ENCODE data around the gene ACKR3. TPM values are rescaled to one million over a fixed set of nuclear protein-coding genes. Genes with fewer than 3 reads are reported as not detected.

Gene ACKR3
- polyA plus RNA-seq (ENCODE audit: low read depth in 6 of 6): 1 to 10 TPM in 5 of 6 donors, under 1 TPM in 1; 0.28 to 3.4 (median 2.0) TPM

GRCh38 chr2:236569573-236569973 lies at the start of gene ACKR3:
TSS of gene ACKR3 (plus strand) at chr2:236569825. CDS start at chr2:236580466, 10,641 bp downstream.
- H3K4me3 Mint-ChIP-seq: peak within 1 kb of the TSS; percentile 84 to 94 (median 90)
- DNase-seq (peak; percentile 77), ATAC-seq (ENCODE audit: low read depth in 2 of 2) (peak; percentile 92)
- peak within 1 kb of the TSS in 5 of 6 donors; percentile 61 to 91 (median 86) for H3K27ac Mint-ChIP-seq
- H3K9me3 Mint-ChIP-seq: no peaks in the 10 kb centered on the region
- H3K27me3 Mint-ChIP-seq: peaks cover 0 to 8% (median 0%) of the 10 kb centered on the region in 3 donors
- no peaks in the 10 kb centered on the region for H3K36me3 Mint-ChIP-seq
- peaks cover 18 to 43% (median 27%) of the 10 kb centered on the region in 3 donors for H3K4me1 Mint-ChIP-seq

- Mint-ChIP-seq H3K27ac (peak overlapping the region in 2 of 6 donors; percentile 18 to 88), H3K27me3 (peaks cover 3 to 23% (median 13%) of the 10 kb centered on the region in 3 donors), H3K9me3 (no peaks in the 10 kb centered on the region), H3K36me3 (no peaks in the 10 kb centered on the region), H3K4me3 (no peak overlapping the region), H3K4me1 (peaks cover 0 to 16% (median 15%) of the 10 kb centered on the region in 3 donors)
- ATAC-seq (ENCODE audit: low read depth in 2 of 2) (no peak), DNase-seq (no peak)
These were observed 48.1 kb upstream of the ACKR3 start for GRCh38 chr2:236521556-236521955.

GRCh38 chr2:236523249-236523648 lies 46.4 kb upstream of the ACKR3 start:
- Mint-ChIP-seq H3K36me3 (no peaks in the 10 kb centered on the region), H3K27ac (no peak overlapping the region), H3K27me3 (peaks cover 3 to 23% (median 13%) of the 10 kb centered on the region in 3 donors), H3K4me3 (no peak overlapping the region), H3K9me3 (no peaks in the 10 kb centered on the region), H3K4me1 (peaks cover 0 to 8% (median 7%) of the 10 kb centered on the region in 3 donors)
- DNase-seq (no peak), ATAC-seq (ENCODE audit: low read depth in 2 of 2) (no peak)

GRCh38 chr2:236525411-236525997 lies 44.1 kb upstream of the ACKR3 start:
- Mint-ChIP-seq H3K27ac (peak overlapping the region in 1 of 6 donors; percentile 2), H3K36me3 (no peaks in the 10 kb centered on the region), H3K4me1 (peaks cover 0 to 7% (median 0%) of the 10 kb centered on the region in 3 donors), H3K27me3 (peaks cover 0 to 23% (median 13%) of the 10 kb centered on the region in 3 donors), H3K4me3 (no peak overlapping the region), H3K9me3 (no peaks in the 10 kb centered on the region)
- no peak for ATAC-seq (ENCODE audit: low read depth in 2 of 2)
- no peak for DNase-seq

- H3K9me3 Mint-ChIP-seq: no peaks in the 10 kb centered on the region
- peaks cover 0 to 18% (median 9%) of the 10 kb centered on the region in 3 donors for H3K27me3 Mint-ChIP-seq
- no peaks in the 10 kb centered on the region for H3K36me3 Mint-ChIP-seq
- H3K4me3 Mint-ChIP-seq: no peak overlapping the region
- ATAC-seq (ENCODE audit: low read depth in 2 of 2) (no peak), DNase-seq (no peak)
- no peak overlapping the region for H3K27ac Mint-ChIP-seq
- H3K4me1 Mint-ChIP-seq: peaks cover 0 to 3% (median 0%) of the 10 kb centered on the region in 3 donors
These were observed 43.0 kb upstream of the ACKR3 start for GRCh38 chr2:236526455-236527158.

GRCh38 chr2:236527159-236527630 lies 42.4 kb upstream of the ACKR3 start:
- Mint-ChIP-seq H3K4me1 (no peaks in the 10 kb centered on the region), H3K9me3 (no peaks in the 10 kb centered on the region), H3K4me3 (no peak overlapping the region), H3K36me3 (no peaks in the 10 kb centered on the region), H3K27ac (peak overlapping the region in 1 of 6 donors; percentile 6), H3K27me3 (peaks cover 0 to 15% (median 6%) of the 10 kb centered on the region in 3 donors)
- ATAC-seq (ENCODE audit: low read depth in 2 of 2) (no peak), DNase-seq (no peak)

- H3K36me3 Mint-ChIP-seq: no peaks in the 10 kb centered on the region
- ATAC-seq (ENCODE audit: low read depth in 2 of 2) (no peak), DNase-seq (no peak)
- H3K27ac Mint-ChIP-seq: no peak overlapping the region
- H3K4me1 Mint-ChIP-seq: no peaks in the 10 kb centered on the region
- no peaks in the 10 kb centered on the region for H3K9me3 Mint-ChIP-seq
- no peak overlapping the region for H3K4me3 Mint-ChIP-seq
- H3K27me3 Mint-ChIP-seq: peaks cover 0 to 8% (median 0%) of the 10 kb centered on the region in 3 donors
These were observed 40.0 kb upstream of the ACKR3 start for GRCh38 chr2:236529606-236530005.

GRCh38 chr2:236530512-236530911 lies 39.1 kb upstream of the ACKR3 start:
- Mint-ChIP-seq H3K4me1 (peaks cover 4 to 5% (median 5%) of the 10 kb centered on the region in 3 donors), H3K9me3 (no peaks in the 10 kb centered on the region), H3K4me3 (no peak overlapping the region), H3K27ac (no peak overlapping the region), H3K27me3 (peaks cover 0 to 4% (median 0%) of the 10 kb centered on the region in 3 donors), H3K36me3 (no peaks in the 10 kb centered on the region)
- no peak for DNase-seq
- ATAC-seq (ENCODE audit: low read depth in 2 of 2): no peak

- H3K9me3 Mint-ChIP-seq: no peaks in the 10 kb centered on the region
- DNase-seq: no peak
- no peaks in the 10 kb centered on the region for H3K27me3 Mint-ChIP-seq
- peak overlapping the region in 1 of 6 donors; percentile 18 for H3K27ac Mint-ChIP-seq
- no peaks in the 10 kb centered on the region for H3K36me3 Mint-ChIP-seq
- no peak for ATAC-seq (ENCODE audit: low read depth in 2 of 2)
- peaks cover 10 to 12% (median 12%) of the 10 kb centered on the region in 3 donors for H3K4me1 Mint-ChIP-seq
- peak overlapping the region in 1 of 8 donors; percentile 4 for H3K4me3 Mint-ChIP-seq
These were observed 38.4 kb upstream of the ACKR3 start for GRCh38 chr2:236531195-236531594.

GRCh38 chr2:236531996-236532395 lies 37.6 kb upstream of the ACKR3 start:
- Mint-ChIP-seq H3K27ac (peak overlapping the region in 1 of 6 donors; percentile 62), H3K27me3 (no peaks in the 10 kb centered on the region), H3K9me3 (no peaks in the 10 kb centered on the region), H3K4me3 (no peak overlapping the region), H3K4me1 (peaks cover 18 to 20% (median 20%) of the 10 kb centered on the region in 3 donors), H3K36me3 (no peaks in the 10 kb centered on the region)
- ATAC-seq (ENCODE audit: low read depth in 2 of 2) (no peak), DNase-seq (no peak)

GRCh38 chr2:236533343-236533742 lies 36.3 kb upstream of the ACKR3 start:
- no peaks in the 10 kb centered on the region for H3K27me3 Mint-ChIP-seq
- no peak for DNase-seq
- no peaks in the 10 kb centered on the region for H3K36me3 Mint-ChIP-seq
- no peak for ATAC-seq (ENCODE audit: low read depth in 2 of 2)
- peak overlapping the region in 1 of 6 donors; percentile 37 for H3K27ac Mint-ChIP-seq
- H3K9me3 Mint-ChIP-seq: no peaks in the 10 kb centered on the region
- no peak overlapping the region for H3K4me3 Mint-ChIP-seq
- peaks cover 29 to 34% (median 32%) of the 10 kb centered on the region in 3 donors for H3K4me1 Mint-ChIP-seq

- Mint-ChIP-seq H3K9me3 (peaks cover 0 to 2% (median 0%) of the 10 kb centered on the region in 7 donors), H3K36me3 (no peaks in the 10 kb centered on the region), H3K27ac (peak overlapping the region in 3 of 6 donors; percentile 7 to 64 (median 12)), H3K4me3 (peak overlapping the region in 1 of 8 donors; percentile 26), H3K4me1 (peaks cover 42 to 51% (median 48%) of the 10 kb centered on the region in 3 donors), H3K27me3 (no peaks in the 10 kb centered on the region)
- ATAC-seq (ENCODE audit: low read depth in 2 of 2) (no peak), DNase-seq (no peak)
These were observed 34.6 kb upstream of the ACKR3 start for GRCh38 chr2:236535024-236535423.

GRCh38 chr2:236536727-236537398 lies 32.8 kb upstream of the ACKR3 start:
- Mint-ChIP-seq H3K27me3 (no peaks in the 10 kb centered on the region), H3K9me3 (peaks cover 0 to 5% (median 3%) of the 10 kb centered on the region in 7 donors), H3K4me1 (peaks cover 49 to 58% (median 58%) of the 10 kb centered on the region in 3 donors), H3K4me3 (peak overlapping the region; percentile 82 to 93 (median 89)), H3K36me3 (peaks cover 7 to 10% of the 10 kb centered on the region in 2 donors), H3K27ac (peak overlapping the region; percentile 52 to 97 (median 94))
- ATAC-seq (ENCODE audit: low read depth in 2 of 2) (peak; percentile 77 to 81), DNase-seq (peak; percentile 35)

Measured in naive B cell (primary cell).